ENCODE results near the gene NANOG.
"Not testable (repeated sequence)": the region's sequence is repeated elsewhere in the genome, so short reads cannot be mapped to it uniquely, and the experiment has no call there.

- TF ChIP-seq CTCF, POLR2A (IDR thresholded peaks at IDR 0.05): not testable (repeated sequence)
These were observed at the start of gene NANOG for GRCh38 chr12:7788884-7789528.
